GM15510 (cell line): ENCODE results near the gene ACSL1.

Experiments
- POLR2A ChIP-seq: IDR thresholded peaks from 3 replicates; pipeline ENCODE4 v1.6.1; 2011; ENCODE audit warnings: borderline replicate concordance; ENCODE audit not compliant: insufficient read length; ENCODE audit errors: extremely low read depth

The ACSL1 gene

DNA sequence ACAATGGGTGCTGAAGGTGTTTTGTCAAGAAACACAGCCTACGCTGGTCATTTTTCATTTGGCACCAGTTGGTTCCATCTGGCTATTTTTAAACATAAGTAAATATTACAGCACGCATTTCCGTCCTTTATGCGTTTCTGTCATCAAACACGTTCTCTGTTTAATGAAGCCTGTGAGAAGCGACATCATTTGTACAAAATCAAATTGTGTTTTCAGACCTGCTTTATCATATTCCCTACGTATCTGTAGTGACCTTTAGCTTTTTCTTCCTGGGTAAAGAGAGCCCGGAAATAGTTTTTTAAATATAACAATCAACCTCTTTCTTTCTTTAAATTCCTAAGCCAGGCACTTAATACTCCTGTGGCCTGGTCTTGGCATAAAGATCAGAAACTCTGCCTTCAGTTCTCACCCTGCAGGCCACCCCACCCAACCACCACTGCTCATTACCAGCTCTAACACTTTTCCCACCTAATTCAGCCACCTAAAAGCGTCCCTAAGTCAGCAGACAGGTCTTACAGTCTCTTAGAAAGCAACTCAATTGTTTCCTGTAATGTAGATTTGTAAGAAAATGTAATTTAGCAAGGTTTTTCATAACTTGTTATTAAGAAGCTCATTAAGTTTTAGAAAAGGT is 30.4 kb downstream of the ACSL1 start:
- no peak for TF ChIP-seq POLR2A

DNA sequence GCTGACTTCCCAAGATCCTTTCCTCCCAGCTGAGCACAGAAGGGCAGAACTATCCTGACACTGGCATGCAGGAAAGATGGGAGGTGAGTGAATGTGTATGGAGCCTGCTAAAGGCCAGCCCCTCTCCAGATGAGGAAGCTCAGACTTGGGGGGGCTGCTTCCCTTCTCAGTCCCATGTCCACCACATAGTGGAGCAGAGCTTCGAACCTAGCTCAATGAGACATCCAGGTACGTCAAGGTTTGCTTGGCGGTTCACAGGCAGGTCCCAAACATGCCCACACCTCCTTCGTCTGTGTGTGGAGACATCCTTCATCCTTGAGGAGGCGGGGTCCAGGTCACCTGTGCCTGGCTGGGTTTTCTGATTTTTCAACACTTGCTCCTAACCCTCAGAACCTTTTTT is 31.3 kb downstream of the ACSL1 start:
- TF ChIP-seq POLR2A, result no peak

DNA sequence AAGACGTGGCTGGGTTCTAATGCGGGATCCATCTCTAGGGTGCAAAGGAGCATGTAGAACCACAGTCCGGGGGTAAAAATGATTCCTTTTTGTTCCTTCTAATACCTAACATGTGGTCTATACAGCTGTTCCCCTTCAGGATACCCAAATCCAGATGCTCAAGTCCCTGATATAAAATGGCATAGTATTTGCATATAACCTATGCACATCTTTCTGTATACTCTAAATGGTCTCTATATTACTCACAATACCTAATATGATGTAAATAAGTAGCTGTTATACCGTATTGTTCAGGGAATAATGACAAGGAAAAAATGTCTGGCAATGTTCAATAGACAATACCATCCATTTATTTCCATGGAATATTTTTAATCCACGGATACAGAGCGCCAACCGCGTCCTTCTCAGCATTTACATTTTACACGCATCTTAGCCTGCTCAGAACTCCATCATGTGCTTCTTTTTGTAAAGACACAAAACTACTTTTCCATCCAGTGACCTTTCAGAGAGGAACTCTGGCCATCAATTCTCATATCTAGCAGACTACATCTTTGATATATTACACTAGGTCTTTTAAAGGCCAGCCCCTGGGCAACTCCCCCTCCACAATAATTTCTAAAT is 31.9 kb downstream of the ACSL1 start:
- TF ChIP-seq POLR2A, result no peak

DNA sequence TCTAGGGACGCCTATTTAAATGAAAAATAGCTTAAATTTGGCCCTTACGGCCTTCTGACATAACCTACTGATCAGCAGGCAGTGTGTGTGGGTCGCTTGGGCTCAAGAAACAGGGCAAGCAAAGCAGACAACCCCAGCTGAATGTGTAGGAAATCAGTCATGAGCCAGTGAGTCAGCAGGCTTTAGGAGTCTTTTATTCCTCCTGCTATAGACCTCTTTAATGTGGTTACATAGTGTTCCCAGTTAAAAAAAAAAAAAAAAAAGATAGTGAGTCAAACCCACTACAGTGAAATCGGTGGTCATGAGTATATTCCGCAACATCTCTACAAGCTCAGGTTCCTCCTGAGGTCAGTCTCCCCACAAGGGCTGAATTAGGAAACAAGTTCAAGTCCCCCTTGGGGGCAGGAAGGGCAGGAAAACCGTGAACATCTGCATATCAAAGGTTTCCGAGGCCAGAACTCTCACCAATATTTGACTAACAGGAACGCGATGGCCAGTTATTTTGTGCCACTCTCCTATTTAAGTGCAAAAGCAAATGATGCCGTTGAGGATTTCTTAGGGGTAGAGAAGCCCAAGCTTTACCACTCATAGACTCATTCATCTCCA is 32.7 kb downstream of the ACSL1 start:
- no peak for TF ChIP-seq POLR2A

DNA sequence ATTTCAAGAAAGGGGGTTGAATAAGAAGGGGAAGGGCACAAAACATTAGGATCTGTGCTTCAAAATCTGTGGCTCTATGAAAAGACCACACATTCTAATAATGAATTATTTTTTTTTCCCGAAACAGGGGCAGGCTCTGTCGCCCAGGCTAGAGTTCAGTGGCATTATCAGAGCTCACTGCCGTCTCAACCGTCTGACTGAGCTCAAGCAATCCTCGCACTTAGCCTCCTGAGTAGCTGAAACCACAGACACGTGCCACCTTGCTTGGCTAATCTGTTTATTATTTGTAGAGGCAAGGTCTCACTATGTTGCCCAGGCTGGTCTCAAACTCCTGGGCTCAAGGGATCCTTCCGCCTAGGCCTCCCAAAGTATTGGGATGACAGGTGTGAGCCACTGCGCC is 33.4 kb downstream of the ACSL1 start:
- TF ChIP-seq POLR2A, result no peak

DNA sequence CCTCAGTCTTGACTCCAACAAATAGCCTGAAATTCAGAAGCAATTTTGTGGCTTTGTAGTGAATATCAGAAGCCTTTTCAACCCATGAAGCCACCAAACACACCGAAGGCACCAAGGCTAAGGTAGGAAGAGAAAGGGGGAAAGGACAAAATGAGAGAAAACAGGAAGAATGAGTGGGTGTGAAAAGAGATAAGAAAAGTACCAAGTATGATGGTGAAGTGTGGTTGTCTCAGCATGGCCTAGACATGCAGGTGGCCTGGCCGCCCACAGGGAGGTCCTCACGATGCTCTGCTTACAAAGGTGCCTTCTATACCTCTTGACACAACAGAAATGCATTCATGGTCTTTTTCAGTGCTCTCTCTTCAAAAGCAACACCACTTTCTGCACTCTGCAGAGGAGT is 34.9 kb downstream of the ACSL1 start:
- TF ChIP-seq POLR2A, result no peak

DNA sequence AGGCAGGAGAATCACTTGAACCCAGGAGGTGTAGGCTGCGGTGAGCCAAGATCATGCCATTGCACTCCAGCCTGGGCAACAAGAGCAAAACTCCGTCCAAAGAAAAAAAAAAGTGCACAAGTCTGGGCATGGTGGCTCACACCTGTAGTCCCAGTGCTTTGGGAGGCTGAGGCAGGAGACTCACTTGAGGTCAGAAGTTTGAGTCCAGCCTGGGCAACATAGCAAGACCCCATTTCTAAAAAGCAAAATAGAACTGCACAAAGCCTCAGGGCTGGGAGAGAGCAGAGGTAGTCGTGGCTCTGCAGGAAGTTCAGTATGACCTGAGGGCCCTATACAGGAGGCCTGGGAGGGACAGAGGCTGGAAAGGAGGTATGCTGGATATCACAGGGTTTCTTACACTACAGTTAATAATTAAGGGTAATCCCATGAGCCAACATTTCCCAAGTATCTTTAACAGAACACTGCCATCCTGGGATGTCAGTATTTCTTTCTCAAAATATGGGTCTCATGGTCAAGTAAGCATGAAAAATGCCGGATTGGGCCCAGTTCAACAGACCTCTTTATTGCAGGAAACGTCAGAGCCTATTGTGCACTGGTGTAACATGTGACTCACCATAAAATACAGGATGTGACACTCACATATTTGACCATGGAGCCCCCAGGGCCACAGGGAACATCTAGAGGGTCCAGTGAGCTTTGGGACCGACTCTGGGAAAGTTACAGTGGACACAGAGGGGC is 37.8 kb downstream of the ACSL1 start:
- TF ChIP-seq POLR2A, result no peak

DNA sequence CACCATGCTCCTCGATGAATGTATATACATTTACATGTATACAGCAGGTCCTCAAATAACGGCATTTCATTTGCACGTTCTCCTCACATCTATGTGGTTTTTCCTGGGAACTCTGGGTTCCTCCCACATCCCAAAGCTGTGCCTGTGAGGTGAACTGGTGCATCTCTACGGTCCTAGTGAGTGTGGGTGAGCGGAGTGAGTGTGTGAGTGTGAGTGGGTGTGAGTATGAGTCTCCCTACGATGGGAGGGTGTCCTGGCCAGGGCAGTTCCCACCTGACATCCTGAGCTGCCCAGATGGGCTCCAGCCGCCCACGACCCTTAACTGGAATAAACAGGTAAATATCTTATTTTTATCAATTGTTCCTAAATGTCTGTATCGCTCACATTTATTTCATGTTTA is 40.0 kb downstream of the ACSL1 start:
- TF ChIP-seq POLR2A, result no peak

DNA sequence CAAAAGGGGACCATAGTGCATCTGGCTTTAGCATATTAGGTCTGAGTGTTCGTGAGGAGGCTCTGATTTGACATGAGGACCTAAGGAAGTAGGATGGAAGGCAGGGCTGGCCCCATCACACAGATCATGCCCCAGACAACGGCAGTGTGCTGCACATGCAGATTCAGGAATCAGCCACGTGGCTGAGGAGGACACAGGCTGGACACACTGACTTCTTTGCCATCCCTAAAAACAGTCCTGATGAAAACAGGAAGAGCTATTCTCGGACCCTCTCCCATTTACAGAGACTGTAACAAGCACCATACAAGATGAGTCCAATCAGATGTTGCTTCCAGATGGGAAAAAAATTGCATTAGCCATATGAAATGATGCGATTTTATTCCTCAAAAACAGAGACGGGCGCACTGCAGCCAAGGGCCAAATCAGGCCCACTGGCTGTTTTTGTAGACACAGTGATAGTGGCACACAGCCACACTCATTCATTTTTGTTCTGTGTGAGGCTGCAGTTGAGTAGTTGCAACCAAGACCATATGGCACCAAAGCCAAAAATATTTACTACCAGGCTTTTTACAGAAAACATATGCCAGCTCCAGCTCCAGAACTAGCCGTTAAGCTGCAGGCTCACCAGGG is 41.0 kb downstream of the ACSL1 start:
- TF ChIP-seq POLR2A, result no peak

DNA sequence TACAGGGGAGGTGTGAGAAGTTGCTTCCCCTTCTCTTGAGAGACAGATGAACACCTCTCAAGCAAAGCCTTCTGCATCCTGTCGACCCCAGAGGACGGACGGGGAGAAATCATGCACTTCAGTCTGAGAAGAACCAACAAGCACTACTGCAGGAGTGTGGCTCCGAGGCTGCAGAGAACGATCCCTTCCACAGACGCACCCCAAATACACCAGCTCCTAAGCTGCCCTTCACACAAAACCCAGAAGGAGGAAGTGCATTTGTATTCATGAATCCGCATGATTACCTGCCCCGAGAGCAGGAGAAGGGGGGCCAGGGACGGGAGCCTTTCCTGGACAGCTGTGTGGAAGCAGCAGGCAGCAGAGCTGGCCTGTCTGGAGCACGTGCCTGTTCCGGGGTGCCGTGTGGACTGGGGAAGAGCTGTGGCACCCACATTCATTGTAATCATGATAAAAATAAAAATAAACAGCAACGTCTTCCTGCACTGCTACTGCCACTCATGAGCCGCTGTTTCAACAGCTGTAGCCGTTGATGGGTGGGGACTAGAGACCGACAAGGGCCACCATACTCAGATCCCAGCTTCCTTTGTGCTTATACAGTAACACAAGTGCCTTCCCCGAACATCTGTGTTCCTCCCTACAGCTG is 42.9 kb downstream of the ACSL1 start:
- no peak for TF ChIP-seq POLR2A

DNA sequence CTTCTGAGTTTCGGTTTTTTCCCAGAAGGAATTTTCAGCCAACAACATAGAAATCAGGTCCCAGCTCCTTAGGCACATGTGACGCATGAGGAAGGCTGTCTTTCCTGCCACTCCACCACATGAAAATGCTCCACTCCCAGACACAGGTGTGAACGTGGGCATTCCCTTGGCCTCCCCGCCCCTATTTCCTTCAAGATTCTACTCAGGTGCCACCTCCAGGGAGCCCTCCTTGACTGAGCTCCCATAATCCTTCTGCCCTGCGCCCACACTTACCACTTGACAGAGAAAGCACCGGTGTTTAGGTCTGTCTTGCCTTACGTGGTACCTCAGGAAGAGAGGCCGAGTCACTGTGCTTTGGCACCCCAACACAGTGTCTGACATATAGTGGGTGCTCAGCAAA is 47.4 kb downstream of the ACSL1 start:
- no peak for TF ChIP-seq POLR2A

DNA sequence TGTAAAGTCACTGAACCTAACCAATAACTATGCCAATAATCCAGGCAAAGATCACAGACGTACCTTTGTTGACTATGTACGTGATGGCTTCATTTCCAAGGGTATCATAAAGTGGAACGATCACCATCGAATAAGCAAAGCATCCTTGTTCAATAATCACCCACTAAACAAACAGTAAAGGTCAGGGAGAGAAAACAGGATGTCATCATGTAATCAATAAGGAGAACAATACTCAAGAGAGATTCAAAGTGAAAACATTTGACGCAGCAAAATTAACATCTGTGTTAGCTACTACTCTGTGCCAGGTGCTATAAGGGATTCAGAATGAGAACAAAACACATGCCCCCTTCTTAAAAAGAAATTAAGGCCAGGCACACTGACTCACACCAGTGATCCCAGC is 48.9 kb downstream of the ACSL1 start:
- no peak for TF ChIP-seq POLR2A

DNA sequence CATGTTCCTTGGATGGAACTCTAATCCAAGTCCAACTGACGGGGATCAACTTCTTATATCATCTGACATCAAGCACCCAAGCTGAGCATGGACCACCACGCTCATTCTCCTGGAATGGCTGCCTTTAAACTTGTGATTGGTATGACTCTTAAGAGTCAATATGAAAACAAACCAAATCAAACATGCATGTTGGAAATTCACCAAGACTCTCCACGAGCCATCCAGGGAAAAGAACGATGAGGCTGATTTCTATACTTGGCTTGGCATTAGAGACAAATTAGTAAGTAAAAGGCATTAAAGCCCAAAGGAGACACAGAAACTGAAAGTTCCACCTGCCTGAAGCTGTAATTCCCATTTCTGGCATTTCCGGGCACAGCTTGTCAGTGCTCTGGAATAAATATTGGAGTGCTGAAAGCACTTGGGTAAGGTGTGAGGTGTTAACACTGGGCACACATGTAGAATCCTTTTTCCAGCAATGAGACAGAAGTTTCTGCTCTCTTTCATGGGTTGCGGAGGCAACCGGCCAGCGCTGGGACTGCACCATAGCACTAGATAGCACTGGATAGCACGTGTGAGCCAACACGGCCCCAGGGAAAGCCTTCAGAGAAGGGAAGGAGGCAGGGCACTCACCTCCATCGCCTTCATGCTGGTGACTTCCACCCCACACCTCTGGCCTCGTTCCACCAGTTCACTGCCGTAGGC is 49.8 kb downstream of the ACSL1 start:
- TF ChIP-seq POLR2A, result no peak

DNA sequence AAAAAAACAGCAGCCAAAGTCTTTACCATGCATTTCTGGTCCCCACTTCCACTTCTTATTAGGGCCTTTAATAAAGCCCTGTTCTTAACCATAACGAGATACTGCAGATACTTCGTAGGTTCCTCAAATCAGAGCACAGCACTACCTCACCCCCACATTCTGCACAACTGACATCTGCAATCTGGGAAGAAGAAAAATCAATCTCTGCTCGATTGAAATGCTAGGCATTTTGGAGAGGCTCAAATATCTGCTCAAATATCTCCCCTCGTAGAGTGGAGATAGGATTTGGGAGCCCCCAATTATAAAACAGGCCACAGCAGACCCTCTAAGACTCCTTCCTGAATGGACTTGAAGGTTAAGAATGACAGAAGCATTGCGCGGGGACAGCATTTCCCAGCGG is 51.6 kb downstream of the ACSL1 start:
- TF ChIP-seq POLR2A, result no peak

DNA sequence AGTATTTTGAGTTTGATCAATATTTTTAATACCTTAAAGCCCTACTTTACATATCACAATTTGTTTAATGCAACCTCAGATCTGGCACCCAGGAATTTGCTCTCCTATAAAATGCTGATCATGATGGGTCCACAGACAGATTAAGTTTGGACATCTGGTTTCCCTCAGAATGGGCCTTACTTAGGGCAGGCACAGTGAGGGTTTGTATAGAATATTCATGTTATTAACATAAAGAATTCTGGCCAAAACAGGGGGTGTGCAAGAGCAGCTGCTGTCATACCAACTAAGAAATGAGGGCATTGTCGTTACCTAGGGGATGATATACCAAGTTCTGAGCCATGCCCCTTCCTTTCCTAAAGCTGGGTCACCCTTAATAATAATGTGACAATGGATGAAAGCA is 54.4 kb downstream of the ACSL1 start:
- TF ChIP-seq POLR2A, result no peak

DNA sequence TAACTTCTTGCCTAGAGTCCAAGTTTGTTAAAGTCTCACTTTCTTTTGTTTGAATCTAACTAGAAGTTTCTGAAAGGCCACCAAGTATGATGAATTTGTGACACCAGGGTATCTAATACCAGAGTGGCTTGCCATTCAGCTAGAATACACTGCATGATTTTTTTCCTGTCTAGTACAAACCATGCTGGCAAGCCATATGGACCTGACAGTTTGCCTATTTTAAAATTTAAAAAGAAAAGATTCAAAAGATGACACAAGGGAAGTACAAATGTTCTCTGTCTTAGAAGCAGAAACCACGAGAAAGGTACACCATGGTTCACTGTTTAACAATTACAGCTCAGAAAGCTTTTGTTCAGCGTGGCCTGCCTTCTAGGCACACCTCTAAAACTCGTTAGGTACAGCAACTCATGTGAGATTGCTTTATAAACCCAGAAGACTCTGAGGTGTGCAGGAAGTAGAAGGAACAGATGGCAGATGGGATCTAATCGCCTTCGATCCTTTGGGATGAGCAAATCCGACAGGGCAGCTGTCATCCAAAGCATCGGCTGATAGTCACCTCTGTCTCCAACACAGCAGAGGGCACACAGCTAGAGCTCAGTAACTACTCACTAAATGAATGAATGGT is 56.5 kb downstream of the ACSL1 start:
- TF ChIP-seq POLR2A, result no peak
